GM12878 (cell line): ENCODE results near the gene BNC2. TPM values are rescaled to one million over a fixed set of nuclear protein-coding genes. Genes with fewer than 3 reads are reported as not detected.

Source experiments
- ATAC-seq: fragments of 200-7000 bp; cut with Tn5 transposase; 3 replicates; pipeline ENCODE4 v1.9.1; 2020; ENCODE audit warnings: mild to moderate bottlenecking, moderate library complexity
- BruUV-seq: library from RNA; stranded (reverse); fragments of 400-500 nt; replicated peaks from 2 replicates; lab custom pipeline; 2021; lab: Mats Ljungman, UMichigan
- CTCF ChIA-PET: fragments of 300-600 bp; sonication (Branson Sonifier 250); formaldehyde crosslinking; extraction: SDS; loops from one replicate; lab custom pipeline; 2021; ENCODE audit warnings: inconsistent platforms; lab: Yijun Ruan, JAX
- POLR2A ChIA-PET: fragments of 350-600 bp; formaldehyde crosslinking; extraction: SDS; loops from one replicate; lab custom pipeline; 2021; ENCODE audit warnings: inconsistent platforms; lab: Charles Lee
- RAD21 ChIA-PET: fragments of 300-600 bp; sonication (Branson Sonifier 250); formaldehyde crosslinking; loops from one replicate; lab custom pipeline; 2023; ENCODE audit warnings: antibody characterized with exemption; ENCODE audit not compliant: unreplicated experiment; lab: Charles Lee
- SMC1A ChIA-PET: fragments of 300-600 bp; sonication (Branson Sonifier 250); formaldehyde crosslinking; loops from one replicate; lab custom pipeline; 2023; ENCODE audit not compliant: unreplicated experiment, uncharacterized antibody; lab: Charles Lee
- DNase-seq: peaks from one replicate; pipeline ENCODE4 v3.0.0-alpha.2; 2011; ENCODE audit warnings: low read depth, low spot score
- FAIRE-seq: peaks from 3 replicates; lab custom pipeline; 2011; peaks lifted over from hg19 to GRCh38; lab: Jason Lieb, UNC
- H2AFZ ChIP-seq: 2 replicates; pipeline ENCODE4 v1.6.0; 2011; ENCODE audit warnings: low read depth, low read length, control low read depth; ENCODE audit not compliant: control insufficient read depth
- H3K27ac ChIP-seq: 2 replicates; pipeline ENCODE4 v1.5.1; 2011; ENCODE audit warnings: control low read depth; ENCODE audit not compliant: control insufficient read depth, insufficient read depth
- H3K27me3 ChIP-seq, 2 experiments: replicated peaks in 1 of 2; 2 replicates each; pipeline versions ENCODE4 v1.6.0 to v1.6.1; 2011; ENCODE audit warnings: low read length in 1 of 2; ENCODE audit not compliant: control insufficient read depth in 2 of 2, insufficient read depth in 2 of 2
- H3K36me3 ChIP-seq, 2 experiments: 2 replicates each; pipeline ENCODE4 v1.5.1; 2011; ENCODE audit warnings: low read length in 1 of 2; ENCODE audit not compliant: control insufficient read depth in 2 of 2, insufficient read depth in 2 of 2
- H3K4me1 ChIP-seq: 2 replicates; pipeline ENCODE4 v1.6.1; 2011; ENCODE audit warnings: mild to moderate bottlenecking, low read length, moderate library complexity, mixed read lengths; ENCODE audit not compliant: control insufficient read depth, insufficient read depth
- H3K4me2 ChIP-seq: 2 replicates; pipeline ENCODE4 v1.6.0; 2011; ENCODE audit warnings: control low read depth; ENCODE audit not compliant: control insufficient read depth, insufficient read depth
- H3K4me3 ChIP-seq: fragments of 200-600 bp; sonication (generic); 2 replicates; pipeline ENCODE4 v1.5.1; 2016
- H3K79me2 ChIP-seq: 2 replicates; pipeline ENCODE4 v1.6.0; 2011; ENCODE audit warnings: low read length; ENCODE audit not compliant: control insufficient read depth, insufficient read depth
- H3K9ac ChIP-seq: 2 replicates; pipeline ENCODE4 v1.8.0; 2011; ENCODE audit warnings: low read length, control low read depth, mixed read lengths; ENCODE audit not compliant: control insufficient read depth, insufficient read depth
- H3K9me3 ChIP-seq: replicated peaks from 3 replicates; pipeline ENCODE4 v1.5.1; 2011; ENCODE audit warnings: mild to moderate bottlenecking, low read length; ENCODE audit not compliant: control insufficient read depth, insufficient read depth
- H4K20me1 ChIP-seq: 2 replicates; pipeline ENCODE4 v1.6.0; 2011; ENCODE audit not compliant: control insufficient read depth, insufficient read depth
- BRCA1 ChIP-seq: IDR thresholded peaks from 2 replicates; pipeline ENCODE4 v1.6.1; 2011; ENCODE audit warnings: low read depth, low read length, improper control_type of control experiment
- RUNX3 ChIP-seq: IDR thresholded peaks from 2 replicates; pipeline ENCODE4 v1.6.1; 2012; ENCODE audit warnings: low read length, inconsistent platforms
- SRF ChIP-seq, 2 experiments: IDR thresholded peaks; 2 replicates each; pipeline ENCODE4 v1.6.1; 2011; ENCODE audit warnings: low read depth in 2 of 2, low read length in 2 of 2, mild to moderate bottlenecking in 1 of 2, moderate library complexity in 1 of 2
- WGBS: methylation state at CpG from one replicate; pipeline ENCODE4 v1.1.6; 2016; ENCODE audit warnings: low lambda C conversion rate; ENCODE audit not compliant: insufficient replicate concordance, insufficient coverage; ENCODE audit errors: missing lambda C conversion rate; 5-methylcytosine and 5-hydroxymethylcytosine counted together
- in situ Hi-C: fragments of 300-500 bp; cut with MboI; formaldehyde crosslinking; loops from 9 replicates; pipeline ENCODE4 v1.14.3; 2018; ENCODE audit warnings: mixed read lengths
- intact Hi-C: fragments of 100-400 bp; cut with micrococcal nuclease; formaldehyde crosslinking; loops from one replicate; pipeline ENCODE4 v1.14.2; 2022; ENCODE audit not compliant: unreplicated experiment
- polyA plus RNA-seq, 11 experiments: library from polyadenylated mRNA; depleted of rRNA in 4 of 11; unstranded in 6 of 11; stranded (reverse) in 5 of 11; fragments of >200 nt; fragmentation: Nextera tagmentation in 4 of 11; fragmentation: Illumina TruSeq in 1 of 11; extraction: Ambion mirVana in 4 of 11; extraction: Trizol in 1 of 11; gene quantifications; 1 replicate in 1 of 11; 2 replicates in 10 of 11; pipeline versions ENCODE4 v1.2.1 to v1.2.3, GENCODE V29; 2011 to 2016; ENCODE audit warnings: inconsistent platforms in 2 of 11, missing spikeins in 2 of 11, low read depth in 1 of 11
- total RNA-seq, 4 experiments: library from RNA; depleted of rRNA in 3 of 4; stranded (reverse); fragments of >200 nt in 3 of 4; fragmentation: Illumina TruSeq in 1 of 4; extraction: Trizol in 1 of 4; gene quantifications; 2 replicates each; pipeline versions ENCODE4 v1.2.1 to v1.2.3, GENCODE V29; 2013 to 2021
- TF ChIP-seq, protein P1 (sequence below): fragments of 450-650 bp; IDR thresholded peaks from 2 replicates; pipeline ENCODE4 v1.6.1; 2016; ENCODE audit warnings: mild to moderate bottlenecking
- TF ChIP-seq, protein P2 (sequence below): IDR thresholded peaks from 2 replicates; pipeline ENCODE4 v1.6.1; 2011; ENCODE audit warnings: borderline replicate concordance, low read depth, mild to moderate bottlenecking, moderate library complexity, low read length; ENCODE audit not compliant: insufficient read depth, poor library complexity, severe bottlenecking

BNC2 gene
- total and polyA plus RNA-seq, 10 of the 15 experiments (the other 5 are each of a cell fraction or from before 2014, with no cell fraction given): 0.05 to 14.5 (median 0.26) TPM

DNA sequence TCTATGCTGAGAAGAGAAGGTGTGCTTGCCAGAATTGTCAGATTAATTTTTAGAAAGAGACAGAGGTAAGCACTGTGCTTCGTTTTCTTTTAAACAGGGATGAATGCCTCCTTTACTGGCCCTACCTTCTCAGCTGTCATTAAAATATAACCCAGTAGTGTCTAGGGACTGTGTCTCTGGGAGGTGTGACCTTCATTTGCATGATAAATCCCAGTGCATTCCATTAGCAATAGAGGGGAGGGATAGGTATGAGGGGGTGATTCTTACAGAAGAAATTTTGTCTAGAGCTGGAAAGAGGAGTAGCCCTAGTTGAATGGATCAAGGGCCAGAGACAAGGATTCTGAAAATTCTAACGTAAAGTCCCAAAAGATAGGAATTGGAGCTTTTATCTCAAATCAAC lies 351.5 kb downstream of the BNC2 start:
- no peak for DNase-seq
- Histone ChIP-seq H3K9me3 (no peaks in the 10 kb centered on the region), H2AFZ (no peak overlapping the region), H3K27ac (no peak overlapping the region), H3K4me1 (no peaks in the 10 kb centered on the region), H4K20me1 (no peaks in the 10 kb centered on the region), H3K36me3 (no peaks in the 10 kb centered on the region), H3K4me3 (no peak overlapping the region), H3K4me2 (no peak overlapping the region), H3K27me3 (no peaks in the 10 kb centered on the region), H3K9ac (no peak overlapping the region), H3K79me2 (no peaks in the 10 kb centered on the region)
- no TSS peak for BruUV-seq
- FAIRE-seq: no peak
- intact Hi-C loops (no loop called here), in situ Hi-C loops (no loop called here)
- TF ChIP-seq, protein P1, sequence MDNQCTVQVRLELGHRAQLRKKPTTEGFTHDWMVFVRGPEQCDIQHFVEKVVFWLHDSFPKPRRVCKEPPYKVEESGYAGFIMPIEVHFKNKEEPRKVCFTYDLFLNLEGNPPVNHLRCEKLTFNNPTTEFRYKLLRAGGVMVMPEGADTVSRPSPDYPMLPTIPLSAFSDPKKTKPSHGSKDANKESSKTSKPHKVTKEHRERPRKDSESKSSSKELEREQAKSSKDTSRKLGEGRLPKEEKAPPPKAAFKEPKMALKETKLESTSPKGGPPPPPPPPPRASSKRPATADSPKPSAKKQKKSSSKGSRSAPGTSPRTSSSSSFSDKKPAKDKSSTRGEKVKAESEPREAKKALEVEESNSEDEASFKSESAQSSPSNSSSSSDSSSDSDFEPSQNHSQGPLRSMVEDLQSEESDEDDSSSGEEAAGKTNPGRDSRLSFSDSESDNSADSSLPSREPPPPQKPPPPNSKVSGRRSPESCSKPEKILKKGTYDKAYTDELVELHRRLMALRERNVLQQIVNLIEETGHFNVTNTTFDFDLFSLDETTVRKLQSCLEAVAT: no peak
- no peak for TF ChIP-seq BRCA1
- TF ChIP-seq, protein P2, sequence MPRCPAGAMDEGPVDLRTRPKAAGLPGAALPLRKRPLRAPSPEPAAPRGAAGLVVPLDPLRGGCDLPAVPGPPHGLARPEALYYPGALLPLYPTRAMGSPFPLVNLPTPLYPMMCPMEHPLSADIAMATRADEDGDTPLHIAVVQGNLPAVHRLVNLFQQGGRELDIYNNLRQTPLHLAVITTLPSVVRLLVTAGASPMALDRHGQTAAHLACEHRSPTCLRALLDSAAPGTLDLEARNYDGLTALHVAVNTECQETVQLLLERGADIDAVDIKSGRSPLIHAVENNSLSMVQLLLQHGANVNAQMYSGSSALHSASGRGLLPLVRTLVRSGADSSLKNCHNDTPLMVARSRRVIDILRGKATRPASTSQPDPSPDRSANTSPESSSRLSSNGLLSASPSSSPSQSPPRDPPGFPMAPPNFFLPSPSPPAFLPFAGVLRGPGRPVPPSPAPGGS: no peak
- TF ChIP-seq RUNX3: no peak
- TF ChIP-seq SRF (IDR thresholded peaks at IDR 0.05; ENCODE audit: low read depth in 2 of 2, low read length in 2 of 2): no peak
- SMC1A ChIA-PET: interaction anchor here (1.5 to 2.2 kb wide), 2 partner anchors 13 to 16 kb away, joined by 3 to 10 read pairs; no protein-coding TSS in a partner anchor
- RAD21 ChIA-PET: interaction anchor here (1.5 kb wide), 1 partner anchor 35 kb away, joined by 4 read pairs; no protein-coding TSS in a partner anchor
- POLR2A ChIA-PET: interaction anchor here (1.0 kb wide), 1 partner anchor 8 kb away, joined by 4 read pairs; no protein-coding TSS in a partner anchor
- 2% methylated on average over 2 of the region's 2 CpGs for WGBS
- ATAC-seq: no peak
- CTCF ChIA-PET: no interaction called here
